GM15510 (cell line): ENCODE results near the gene TCF7L1.

Source experiments
- POLR2A ChIP-seq: IDR thresholded peaks from 3 replicates; pipeline ENCODE4 v1.6.1; 2011; ENCODE audit warnings: borderline replicate concordance; ENCODE audit not compliant: insufficient read length; ENCODE audit errors: extremely low read depth

The TCF7L1 gene

GRCh38 chr2:85152895-85153294, 19.7 kb downstream of the TCF7L1 start:
- TF ChIP-seq POLR2A, result no peak

DNA sequence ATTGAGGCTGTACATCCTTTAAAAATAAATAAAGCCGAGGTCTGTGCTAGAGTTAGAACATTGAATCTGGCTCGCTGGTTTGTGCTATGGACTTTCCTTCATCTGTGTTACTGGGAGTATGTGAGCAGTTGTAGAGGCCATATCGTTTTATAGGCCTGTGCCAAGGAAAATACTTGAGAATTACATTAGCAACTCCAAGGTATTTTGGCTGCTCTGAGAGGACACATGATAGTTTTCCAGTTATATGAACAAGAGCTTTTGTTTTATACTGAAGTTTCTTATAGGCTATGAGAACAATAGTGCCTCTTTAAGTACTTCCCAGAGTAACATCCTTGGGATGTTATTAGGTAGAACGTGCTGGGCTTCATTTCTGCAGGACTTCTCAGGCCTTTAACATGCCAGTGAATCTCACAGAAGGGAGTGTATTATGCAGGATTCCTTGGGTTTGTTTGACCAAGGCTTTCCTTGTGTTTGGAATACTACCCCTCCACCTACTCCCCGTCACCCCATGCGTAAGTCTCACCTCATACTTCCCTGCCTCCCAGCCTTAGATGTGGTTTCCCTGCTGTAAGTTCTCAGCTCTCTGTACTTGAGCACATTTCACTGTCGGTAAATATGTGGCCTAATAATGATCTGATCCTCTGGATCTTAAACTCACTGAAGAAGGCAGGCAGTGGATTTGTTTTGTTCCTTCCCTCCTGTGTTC, 21.0 kb downstream of the TCF7L1 start:
- TF ChIP-seq POLR2A, result no peak

- TF ChIP-seq POLR2A, result no peak
Observed at GRCh38 chr2:85156153-85156552, 23.0 kb downstream of the TCF7L1 start.

GRCh38 chr2:85156619-85157018, 23.4 kb downstream of the TCF7L1 start:
- TF ChIP-seq POLR2A, result no peak

GRCh38 chr2:85157345-85157744, 24.2 kb downstream of the TCF7L1 start:
- TF ChIP-seq POLR2A, result no peak

DNA sequence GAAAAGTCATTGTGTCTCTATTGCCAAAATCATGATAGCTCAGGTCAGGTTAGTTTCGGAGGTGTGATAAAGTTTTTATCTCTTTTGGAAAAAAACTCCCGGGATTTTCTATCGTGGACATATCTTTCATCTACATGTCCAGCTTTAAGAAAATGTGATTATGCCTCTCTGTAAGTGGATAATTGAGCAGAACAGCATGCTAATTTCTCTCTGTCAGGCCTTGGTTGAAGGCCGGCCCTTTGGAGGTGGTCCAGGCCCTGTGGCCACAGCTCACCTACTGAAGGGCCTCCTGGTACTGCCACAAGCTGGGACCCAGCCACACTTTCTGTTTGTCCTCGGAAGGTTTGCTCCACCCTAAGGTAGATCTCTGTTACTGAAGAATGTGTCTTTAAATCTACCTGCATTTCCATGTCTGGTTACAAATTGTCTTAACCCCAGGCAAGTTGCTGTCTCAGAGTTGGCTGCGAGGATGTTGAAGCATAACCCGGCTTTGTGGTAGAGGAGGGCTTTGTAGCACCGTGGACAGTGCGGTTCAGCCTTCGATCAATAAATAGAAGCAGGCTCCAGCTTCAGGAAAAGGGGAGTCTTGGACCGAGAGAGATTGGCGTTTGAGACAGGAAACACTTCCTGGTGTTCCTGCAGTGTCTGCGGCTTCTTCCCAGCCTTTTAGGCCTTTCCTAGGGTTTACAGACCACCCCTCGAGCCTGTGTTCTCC, 25.5 kb downstream of the TCF7L1 start:
- TF ChIP-seq POLR2A, result no peak

GRCh38 chr2:85159589-85159988, 26.4 kb downstream of the TCF7L1 start:
- TF ChIP-seq POLR2A, result no peak

DNA sequence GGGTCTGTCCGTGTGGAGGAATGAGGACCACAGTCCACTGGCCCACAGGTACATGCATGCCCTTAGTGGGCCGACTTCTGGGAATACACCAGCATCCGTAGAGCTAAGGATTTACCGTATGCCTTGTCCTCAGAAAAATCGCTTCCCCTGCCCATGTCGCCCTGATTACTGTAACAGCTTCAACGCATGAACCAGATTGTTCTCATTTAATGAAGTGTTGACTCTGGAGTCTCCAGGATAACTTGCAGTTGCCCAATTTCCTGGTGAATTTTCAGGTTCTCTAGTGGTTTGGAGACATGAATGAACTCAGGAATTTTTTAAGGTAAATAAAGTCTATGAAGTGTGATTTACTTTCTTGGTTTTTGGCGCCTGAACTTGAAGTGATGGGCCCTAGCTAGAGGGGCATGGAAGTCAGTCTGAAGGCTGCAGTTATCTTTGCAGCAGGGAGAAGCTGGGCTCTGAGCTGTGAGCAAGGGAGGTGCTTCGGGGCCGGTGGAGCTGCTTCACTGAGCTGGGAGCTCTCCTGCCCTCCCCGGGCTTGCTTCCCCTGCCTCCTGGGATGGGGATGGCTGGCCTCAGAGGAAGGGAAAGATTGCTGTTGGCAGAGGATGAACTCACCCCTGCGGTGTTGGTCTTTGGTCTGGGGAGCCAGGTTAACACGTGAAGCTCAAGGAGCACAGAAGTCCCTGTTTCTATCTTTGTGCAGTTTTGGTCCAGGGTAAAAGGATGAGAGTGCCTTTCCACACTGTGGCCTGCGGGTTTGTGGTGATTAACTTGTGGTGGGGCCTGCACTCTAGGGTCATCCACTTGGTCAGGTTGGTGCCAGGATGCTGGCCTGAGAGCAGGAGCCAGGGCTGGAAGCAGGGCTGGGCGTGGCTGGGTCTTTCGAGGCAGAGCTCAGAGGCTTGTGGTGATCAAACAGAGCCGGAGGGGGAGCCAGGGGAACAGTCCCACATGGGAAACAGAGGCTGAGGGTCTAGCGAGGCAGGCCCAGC, 28.1 kb downstream of the TCF7L1 start:
- TF ChIP-seq POLR2A, result no peak

GRCh38 chr2:85162746-85163301, 29.6 kb downstream of the TCF7L1 start:
- TF ChIP-seq POLR2A, result no peak

DNA sequence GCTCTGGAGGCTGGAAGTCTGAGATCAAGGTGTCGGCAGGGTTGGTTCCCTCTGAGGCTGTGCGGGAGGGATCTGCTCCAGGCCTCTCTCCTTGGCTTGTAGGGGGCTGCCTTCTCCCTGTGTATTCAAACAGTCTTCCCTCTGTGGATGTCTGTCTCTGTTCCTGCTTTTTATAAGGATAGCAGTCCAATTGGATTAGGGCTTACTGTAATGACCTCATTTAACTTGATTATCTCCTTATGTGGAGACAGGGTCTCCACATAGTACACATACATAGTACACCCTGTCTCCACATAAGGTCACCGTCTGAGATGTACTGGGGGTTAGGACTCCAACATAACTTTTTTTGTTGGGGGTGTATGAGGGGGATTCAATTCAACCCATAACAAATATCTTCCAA, 30.5 kb downstream of the TCF7L1 start:
- no peak for TF ChIP-seq POLR2A

DNA sequence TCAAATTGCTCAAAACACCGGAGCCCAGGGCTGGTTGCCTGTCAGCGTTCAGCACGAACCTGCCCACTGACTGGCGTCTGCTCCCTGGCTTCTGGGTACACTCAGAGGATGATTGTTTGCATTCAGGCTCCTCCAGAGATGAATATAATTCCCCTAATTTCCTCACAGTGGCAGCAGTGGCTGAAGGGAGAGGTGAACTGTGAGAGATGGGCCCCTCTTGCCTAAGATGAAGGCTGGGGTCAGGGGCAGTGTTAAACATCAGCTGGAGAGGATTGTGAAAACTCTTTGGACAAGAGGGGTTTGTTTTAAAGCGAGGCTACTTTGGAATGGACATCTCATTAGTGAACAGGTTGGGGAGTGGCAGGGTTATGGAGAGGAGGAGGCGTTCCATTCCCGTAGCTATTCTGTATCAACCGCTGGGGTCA, 31.0 kb downstream of the TCF7L1 start:
- TF ChIP-seq POLR2A, result no peak

DNA sequence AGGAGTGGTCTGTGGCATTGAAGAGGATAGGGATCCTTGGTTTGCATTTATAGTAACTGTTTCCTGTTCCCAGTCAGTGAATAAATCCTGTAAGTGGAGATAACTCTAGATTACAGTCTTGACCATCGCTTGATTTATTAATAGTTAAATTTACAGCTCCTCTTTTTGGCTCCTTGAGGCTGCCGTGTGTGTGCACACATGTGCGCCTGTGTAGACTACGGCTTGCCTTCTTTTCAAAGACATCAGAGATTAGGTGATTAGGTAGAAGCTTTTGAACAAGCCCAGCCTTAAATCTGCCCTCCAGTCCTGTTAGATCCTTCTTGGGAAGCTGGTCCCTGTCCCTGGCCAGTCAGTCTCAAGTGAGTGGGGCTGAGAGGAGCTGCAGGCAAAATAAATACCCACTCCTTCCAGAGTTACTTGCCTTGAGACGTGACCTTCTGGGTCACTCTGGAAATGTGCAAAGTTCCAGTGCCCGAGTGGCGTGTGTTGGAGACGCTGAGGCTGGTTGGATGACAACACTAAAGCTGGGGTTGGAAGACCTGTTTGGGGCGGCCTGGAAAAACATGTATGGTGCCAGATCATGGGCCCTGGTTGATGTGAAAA, 32.0 kb downstream of the TCF7L1 start:
- TF ChIP-seq POLR2A, result no peak

DNA sequence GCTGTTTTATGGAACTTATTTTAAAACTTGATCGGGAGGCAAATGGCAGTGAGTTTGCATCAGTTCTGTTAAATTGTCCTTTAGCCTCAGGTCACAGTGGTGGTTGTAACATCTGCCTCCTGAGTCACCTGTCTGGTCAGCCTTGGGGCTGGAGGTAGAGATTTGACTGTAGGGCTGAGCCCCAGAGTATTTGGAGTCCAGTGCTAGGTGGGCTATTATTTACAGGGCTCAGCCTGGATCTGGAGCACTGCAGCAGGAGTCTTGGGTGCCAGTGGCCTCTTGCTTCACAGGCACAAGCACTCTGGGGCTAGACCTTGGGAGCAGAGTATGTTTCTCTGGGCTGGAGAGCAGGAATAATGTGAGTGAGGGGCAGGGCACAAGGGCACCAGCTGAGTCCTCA, 32.8 kb downstream of the TCF7L1 start:
- TF ChIP-seq POLR2A, result no peak

GRCh38 chr2:85167479-85167878, 34.3 kb downstream of the TCF7L1 start:
- no peak for TF ChIP-seq POLR2A
